Activated CD8-positive, alpha-beta T cell treated with anti-CD3 and anti-CD28 coated beads for 36 hours (primary cell): ENCODE results near the gene CREB1. TPM values are rescaled to one million over a fixed set of nuclear protein-coding genes. Genes with fewer than 3 reads are reported as not detected.

ENCODE experiments used
- ATAC-seq: fragments of 200-7000 bp; cut with Tn5 transposase; one replicate; pipeline ENCODE4 v1.10.0; 2021; ENCODE audit warnings: mild to moderate bottlenecking, moderate library complexity
- CTCF ChIA-PET: fragments of 350-600 bp; sonication (Branson Sonifier 250); formaldehyde crosslinking; loops from one replicate; lab custom pipeline; 2021; ENCODE audit warnings: antibody characterized with exemption; lab: Charles Lee
- POLR2A ChIA-PET: fragments of 350-600 bp; sonication (Branson Sonifier 250); formaldehyde crosslinking; loops from one replicate; lab custom pipeline; 2021; ENCODE audit warnings: antibody characterized with exemption; lab: Charles Lee
- DNase-seq: peaks from one replicate; pipeline ENCODE4 v3.0.0-alpha.2; 2020
- H3K27ac Mint-ChIP-seq: one replicate; pipeline ENCODE4 v1.8.0; 2021; ENCODE audit warnings: mild to moderate bottlenecking, mixed read lengths
- H3K27me3 Mint-ChIP-seq: one replicate; pipeline ENCODE4 v1.8.0; 2021; ENCODE audit warnings: mixed read lengths
- H3K36me3 Mint-ChIP-seq: one replicate; pipeline ENCODE4 v1.8.0; 2021; ENCODE audit warnings: low read depth, mixed read lengths
- H3K4me1 Mint-ChIP-seq: one replicate; pipeline ENCODE4 v1.8.0; 2021; ENCODE audit warnings: low read depth, mixed read lengths
- H3K4me3 Mint-ChIP-seq: one replicate; pipeline ENCODE4 v1.8.0; 2021; ENCODE audit warnings: mild to moderate bottlenecking, moderate library complexity, mixed read lengths
- H3K9me3 Mint-ChIP-seq: one replicate; pipeline ENCODE4 v1.8.0; 2021; ENCODE audit warnings: mixed read lengths
- intact Hi-C: fragments of 100-400 bp; cut with micrococcal nuclease; formaldehyde crosslinking; loops from one replicate; pipeline ENCODE4 v1.10.0; 2022
- total RNA-seq, 2 experiments: library from RNA; stranded (reverse); gene quantifications; one replicate each; pipeline ENCODE4 v1.2.3, GENCODE V29; 2021
- TF ChIP-seq, protein P1 (sequence below): fragments of 200-600 bp; IDR thresholded peaks from one replicate; pipeline ENCODE4 v1.8.0; 2022; ENCODE audit warnings: antibody characterized with exemption, mild to moderate bottlenecking

CREB1 gene
- total RNA-seq, 2 experiments from 2014 or later: 92.8 to 95.8 TPM

DNA sequence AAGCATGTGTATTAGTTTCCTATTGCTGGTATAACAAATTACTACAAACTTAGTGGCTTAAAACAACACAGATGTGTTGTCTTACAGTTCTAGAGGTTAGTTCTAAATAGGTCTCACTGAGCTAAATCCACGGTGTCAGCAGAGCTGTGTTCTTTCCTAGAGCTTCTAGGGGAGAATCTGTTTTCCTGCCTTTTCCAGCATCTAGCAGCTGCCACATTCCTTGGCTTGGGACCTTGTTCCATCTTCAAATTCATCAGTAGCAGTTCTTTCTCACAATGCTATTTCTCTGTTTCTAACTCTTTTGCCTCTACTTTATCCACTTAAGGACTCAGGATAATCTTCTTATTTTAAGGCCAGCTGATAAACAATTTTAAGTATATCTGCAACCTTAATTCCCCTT lies 32.2 kb upstream of the CREB1 start:
- H3K9me3 Mint-ChIP-seq: no peaks in the 10 kb centered on the region
- POLR2A ChIA-PET: no interaction called here

DNA sequence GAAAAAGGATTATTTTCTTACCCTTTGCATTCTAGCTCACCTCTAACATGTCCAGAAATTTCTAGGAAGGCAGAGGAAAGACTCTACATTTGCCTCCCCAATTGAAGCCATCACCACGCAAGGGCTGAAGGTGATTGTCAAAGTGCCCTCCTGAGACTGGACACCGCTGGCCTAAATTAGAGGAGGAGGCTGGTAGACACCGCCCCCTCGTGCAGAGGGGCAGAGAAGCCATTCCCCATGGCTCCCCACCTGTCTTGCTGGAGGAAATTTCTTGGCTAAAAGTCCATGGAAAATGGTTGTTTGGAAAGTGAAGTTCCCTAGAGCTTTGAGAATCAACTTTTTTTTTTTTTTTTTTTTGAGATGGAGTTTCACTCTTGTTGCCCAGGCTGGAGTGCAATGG lies 31.3 kb upstream of the CREB1 start:
- Mint-ChIP-seq H3K27ac (no peak overlapping the region), H3K4me1 (peaks cover 24% of the 10 kb centered on the region), H3K9me3 (no peaks in the 10 kb centered on the region), H3K4me3 (no peak overlapping the region), H3K27me3 (no peaks in the 10 kb centered on the region), H3K36me3 (no peaks in the 10 kb centered on the region)
- DNase-seq (no peak), ATAC-seq (no peak)
- intact Hi-C loops: no loop called here
- TF ChIP-seq, protein P1, sequence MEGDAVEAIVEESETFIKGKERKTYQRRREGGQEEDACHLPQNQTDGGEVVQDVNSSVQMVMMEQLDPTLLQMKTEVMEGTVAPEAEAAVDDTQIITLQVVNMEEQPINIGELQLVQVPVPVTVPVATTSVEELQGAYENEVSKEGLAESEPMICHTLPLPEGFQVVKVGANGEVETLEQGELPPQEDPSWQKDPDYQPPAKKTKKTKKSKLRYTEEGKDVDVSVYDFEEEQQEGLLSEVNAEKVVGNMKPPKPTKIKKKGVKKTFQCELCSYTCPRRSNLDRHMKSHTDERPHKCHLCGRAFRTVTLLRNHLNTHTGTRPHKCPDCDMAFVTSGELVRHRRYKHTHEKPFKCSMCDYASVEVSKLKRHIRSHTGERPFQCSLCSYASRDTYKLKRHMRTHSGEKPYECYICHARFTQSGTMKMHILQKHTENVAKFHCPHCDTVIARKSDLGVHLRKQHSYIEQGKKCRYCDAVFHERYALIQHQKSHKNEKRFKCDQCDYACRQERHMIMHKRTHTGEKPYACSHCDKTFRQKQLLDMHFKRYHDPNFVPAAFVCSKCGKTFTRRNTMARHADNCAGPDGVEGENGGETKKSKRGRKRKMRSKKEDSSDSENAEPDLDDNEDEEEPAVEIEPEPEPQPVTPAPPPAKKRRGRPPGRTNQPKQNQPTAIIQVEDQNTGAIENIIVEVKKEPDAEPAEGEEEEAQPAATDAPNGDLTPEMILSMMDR: no peak
- ChIA-PET POLR2A (no interaction called here), CTCF (no interaction called here)

More for the DNA sequence above, 32.2 kb upstream of the CREB1 start:
- TF ChIP-seq, protein P1: no peak
- H3K4me1 Mint-ChIP-seq: peaks cover 18% of the 10 kb centered on the region
- ATAC-seq: no peak
- H3K36me3 Mint-ChIP-seq: no peaks in the 10 kb centered on the region
- intact Hi-C loops: no loop called here
- no peak overlapping the region for H3K27ac Mint-ChIP-seq
- H3K27me3 Mint-ChIP-seq: no peaks in the 10 kb centered on the region
- CTCF ChIA-PET: interaction anchor here (1.1 to 1.2 kb wide), 2 partner anchors 10 kb away, joined by 3 read pairs; no protein-coding TSS in a partner anchor
- no peak overlapping the region for H3K4me3 Mint-ChIP-seq
- DNase-seq: no peak

DNA sequence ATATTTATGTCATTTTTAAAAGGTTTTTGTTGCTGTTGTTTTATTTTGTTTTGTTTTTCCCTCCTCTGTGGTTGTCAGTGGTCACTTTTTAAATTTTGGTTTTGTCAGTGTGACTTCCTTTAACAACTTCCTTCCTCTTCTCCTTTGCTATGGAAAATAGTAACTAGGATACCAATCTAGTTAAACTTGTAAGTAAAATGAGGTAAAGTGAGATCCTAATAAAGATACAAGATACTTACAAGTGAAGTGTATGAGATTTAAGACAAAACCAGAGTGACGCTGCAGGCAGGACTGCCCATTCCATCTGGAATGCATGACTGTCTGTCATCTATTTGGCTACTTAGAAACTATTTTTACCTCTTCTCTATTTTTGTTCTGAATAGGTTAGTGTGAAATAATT lies 30.6 kb upstream of the CREB1 start:
- H3K4me3 Mint-ChIP-seq: no peak overlapping the region
- DNase-seq (no peak), ATAC-seq (no peak)
- no peak overlapping the region for H3K27ac Mint-ChIP-seq
- intact Hi-C loops: no loop called here
- H3K9me3 Mint-ChIP-seq: no peaks in the 10 kb centered on the region
- H3K36me3 Mint-ChIP-seq: no peaks in the 10 kb centered on the region
- H3K4me1 Mint-ChIP-seq: peaks cover 31% of the 10 kb centered on the region
- TF ChIP-seq, protein P1: no peak
- ChIA-PET POLR2A (interaction anchor here (1.0 kb wide), 1 partner anchor 31 kb away, joined by 4 read pairs; the partner anchor contains the start of gene CREB1), CTCF (no interaction called here)
- no peaks in the 10 kb centered on the region for H3K27me3 Mint-ChIP-seq

DNA sequence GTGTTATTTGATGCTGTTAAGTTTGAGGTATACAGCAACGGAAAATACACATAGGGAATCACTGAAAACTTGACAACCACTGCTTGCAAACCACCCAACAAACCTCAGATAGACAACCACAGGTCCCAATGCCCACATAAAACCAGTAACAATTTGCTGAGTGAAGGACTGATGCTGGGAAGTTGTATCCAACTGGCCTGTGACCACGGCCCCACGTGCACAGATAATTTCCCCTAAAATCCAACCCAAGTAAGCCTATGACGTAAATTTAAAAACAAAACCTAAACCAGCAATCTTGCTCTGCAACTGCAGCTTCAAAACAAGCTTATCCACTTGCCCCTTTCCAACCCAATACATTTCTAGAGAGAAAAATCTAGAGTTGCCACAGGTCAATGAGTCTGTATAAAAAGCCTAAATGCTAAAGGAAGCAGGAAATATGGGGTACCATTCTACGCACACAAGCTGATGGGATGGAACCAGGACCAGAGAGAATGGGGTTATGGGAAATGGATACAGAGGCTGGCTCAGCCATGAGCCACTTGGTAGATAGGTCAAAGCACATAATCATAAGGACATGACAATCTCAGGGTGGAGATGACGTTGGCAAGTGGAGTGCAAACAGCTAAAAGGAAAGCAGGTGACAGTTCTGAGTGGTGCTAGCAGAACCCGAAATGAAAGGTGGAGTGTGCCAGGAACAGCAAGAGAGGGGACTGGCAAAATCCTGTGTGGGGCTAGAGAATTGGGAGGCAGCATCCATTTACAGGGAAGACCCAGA lies 27.8 kb upstream of the CREB1 start:
- ATAC-seq (no peak), DNase-seq (no peak)
- Mint-ChIP-seq H3K9me3 (no peaks in the 10 kb centered on the region), H3K36me3 (no peaks in the 10 kb centered on the region), H3K27ac (no peak overlapping the region), H3K27me3 (no peaks in the 10 kb centered on the region), H3K4me1 (peaks cover 58% of the 10 kb centered on the region), H3K4me3 (no peak overlapping the region)
- CTCF ChIA-PET: interaction anchor here (1.9 to 3.3 kb wide), 2 partner anchors 9 to 28 kb away, joined by 4 to 12 read pairs; partner anchors contain the start of gene CREB1
- POLR2A ChIA-PET: interaction anchor here (1.8 to 4.3 kb wide), 2 partner anchors 10 to 29 kb away, joined by 4 to 25 read pairs; partner anchors contain the start of gene CREB1
- intact Hi-C loops: no loop called here
- TF ChIP-seq, protein P1: no peak
